Measurements from ENCODE around the gene KCNJ9.
"Not testable (repeated sequence)": the region's sequence is repeated elsewhere in the genome, so short reads cannot be mapped to it uniquely, and the experiment has no call there.

The KCNJ9 gene

GRCh38 chr1:160081261-160081936, at the start of gene KCNJ9:
KCNJ9 (plus strand) TSS chr1:160081538; CDS start chr1:160084031, 2,493 bp downstream.
- DNase-seq (ENCODE audit: low spot score) = peak; percentile 99

GRCh38 chr1:160032165-160032820, 49.0 kb upstream of the KCNJ9 start:
- peak; percentile 53 for DNase-seq (ENCODE audit: low spot score)

GRCh38 chr1:160040476-160040875, 40.9 kb upstream of the KCNJ9 start:
- no peak for DNase-seq (ENCODE audit: low spot score)

- DNase-seq (ENCODE audit: low spot score) = no peak
Observed at GRCh38 chr1:160043543-160043942, 37.8 kb upstream of the KCNJ9 start.

GRCh38 chr1:160045653-160046052, 35.7 kb upstream of the KCNJ9 start:
- no peak for DNase-seq (ENCODE audit: low spot score)

GRCh38 chr1:160046494-160047110, 34.7 kb upstream of the KCNJ9 start:
- DNase-seq (ENCODE audit: low spot score) = peak; percentile 64

GRCh38 chr1:160047111-160047991, 34.0 kb upstream of the KCNJ9 start:
- no peak for DNase-seq (ENCODE audit: low spot score)

GRCh38 chr1:160048335-160048734, 33.0 kb upstream of the KCNJ9 start:
- DNase-seq (ENCODE audit: low spot score) = no peak

GRCh38 chr1:160049101-160049500, 32.2 kb upstream of the KCNJ9 start:
- no peak for DNase-seq (ENCODE audit: low spot score)

- not testable (repeated sequence) for DNase-seq (ENCODE audit: low spot score)
Observed at GRCh38 chr1:160050182-160050581, 31.2 kb upstream of the KCNJ9 start.

GRCh38 chr1:160050619-160051018, 30.7 kb upstream of the KCNJ9 start:
- no peak for DNase-seq (ENCODE audit: low spot score)

- no peak for DNase-seq (ENCODE audit: low spot score)
Observed at GRCh38 chr1:160052936-160053335, 28.4 kb upstream of the KCNJ9 start.

GRCh38 chr1:160053548-160054365, 27.6 kb upstream of the KCNJ9 start:
- no peak for DNase-seq (ENCODE audit: low spot score)

- no peak for DNase-seq (ENCODE audit: low spot score)
Observed at GRCh38 chr1:160056648-160057169, 24.6 kb upstream of the KCNJ9 start.

- peak; percentile 64 for DNase-seq (ENCODE audit: low spot score)
Observed at GRCh38 chr1:160058087-160058486, 23.3 kb upstream of the KCNJ9 start.

GRCh38 chr1:160061369-160062229, 19.7 kb upstream of the KCNJ9 start:
- no peak for DNase-seq (ENCODE audit: low spot score)

- peak; percentile 37 for DNase-seq (ENCODE audit: low spot score)
Observed at GRCh38 chr1:160062230-160062532, 19.2 kb upstream of the KCNJ9 start.

- DNase-seq (ENCODE audit: low spot score) = no peak
Observed at GRCh38 chr1:160063176-160063575, 18.2 kb upstream of the KCNJ9 start.

- no peak for DNase-seq (ENCODE audit: low spot score)
Observed at GRCh38 chr1:160064164-160064563, 17.2 kb upstream of the KCNJ9 start.

GRCh38 chr1:160064746-160065145, 16.6 kb upstream of the KCNJ9 start:
- no peak for DNase-seq (ENCODE audit: low spot score)

All from cerebellar cortex (tissue), 1 donor.